Measurements from ENCODE around the gene C17orf113.

C17orf113 gene

GRCh38 chr17:42047343-42047742 lies 3.1 kb downstream of the C17orf113 start:
- DNase-seq, result no peak
- Histone ChIP-seq H3K27me3 (ENCODE audit: insufficient read depth, low read depth, severe bottlenecking) (no peaks in the 10 kb centered on the region), H3K4me3 (ENCODE audit: low read depth, low read length) (no peak overlapping the region), H3K36me3 (no peaks in the 10 kb centered on the region; the same call in 1 of the 2 replicates), H3K27ac (no peak overlapping the region), H3K9me3 (ENCODE audit: severe bottlenecking) (no peaks in the 10 kb centered on the region)
- no peak for TF ChIP-seq CTCF (IDR thresholded peaks at IDR 0.05; ENCODE audit: low read depth, low read length)

DNA sequence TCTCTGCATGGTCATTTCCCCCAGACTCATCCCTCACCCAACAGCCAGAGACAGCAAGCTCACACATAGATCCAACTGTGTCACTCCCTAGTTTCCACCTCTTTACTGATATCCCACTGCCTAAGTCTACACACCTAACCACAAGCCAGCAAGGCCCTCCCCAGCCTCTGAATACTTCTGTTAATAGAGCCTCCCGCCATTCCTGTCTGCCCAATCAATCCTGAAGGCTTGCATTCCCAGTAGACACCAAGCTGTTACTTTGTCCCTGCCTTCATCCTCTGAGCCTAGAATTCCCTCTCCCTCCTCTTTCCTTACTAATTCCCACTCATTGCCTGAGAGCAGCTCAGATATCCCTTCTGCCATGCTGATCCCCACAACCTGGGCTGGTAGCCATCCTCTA lies 4.7 kb downstream of the C17orf113 start:
- no peaks in the 10 kb centered on the region for H3K9me3 ChIP-seq (ENCODE audit: severe bottlenecking)
- no peak overlapping the region for H3K4me3 ChIP-seq (ENCODE audit: low read depth, low read length)
- no peak for TF ChIP-seq CTCF (IDR thresholded peaks at IDR 0.05; ENCODE audit: low read depth, low read length)

GRCh38 chr17:42042598-42043319 lies 7.6 kb downstream of the C17orf113 start:
- Histone ChIP-seq H3K4me3 (ENCODE audit: low read depth, low read length) (no peak overlapping the region), H3K27me3 (ENCODE audit: insufficient read depth, low read depth, severe bottlenecking) (no peaks in the 10 kb centered on the region), H3K27ac (no peak overlapping the region), H3K9me3 (ENCODE audit: severe bottlenecking) (no peaks in the 10 kb centered on the region), H3K36me3 (no peaks in the 10 kb centered on the region; the same call in 1 of the 2 replicates)
- no peak for DNase-seq
- no peak for TF ChIP-seq CTCF (IDR thresholded peaks at IDR 0.05; ENCODE audit: low read depth, low read length)

More for the DNA sequence above, 4.7 kb downstream of the C17orf113 start:
- Histone ChIP-seq H3K27me3 (ENCODE audit: insufficient read depth, low read depth, severe bottlenecking) (no peaks in the 10 kb centered on the region), H3K36me3 (no peaks in the 10 kb centered on the region; the same call in 1 of the 2 replicates), H3K27ac (no peak overlapping the region)
- no peak for DNase-seq

- DNase-seq, result no peak
- no peak overlapping the region for H3K27ac ChIP-seq
- no peak for TF ChIP-seq CTCF (IDR thresholded peaks at IDR 0.05; ENCODE audit: low read depth, low read length)
- no peaks in the 10 kb centered on the region; the same call in 1 of the 2 replicates for H3K36me3 ChIP-seq
- no peaks in the 10 kb centered on the region for H3K9me3 ChIP-seq (ENCODE audit: severe bottlenecking)
- H3K27me3 ChIP-seq (ENCODE audit: insufficient read depth, low read depth, severe bottlenecking), result no peaks in the 10 kb centered on the region
- no peak overlapping the region for H3K4me3 ChIP-seq (ENCODE audit: low read depth, low read length)
These were observed 8.8 kb downstream of the C17orf113 start for GRCh38 chr17:42041619-42042018.

DNA sequence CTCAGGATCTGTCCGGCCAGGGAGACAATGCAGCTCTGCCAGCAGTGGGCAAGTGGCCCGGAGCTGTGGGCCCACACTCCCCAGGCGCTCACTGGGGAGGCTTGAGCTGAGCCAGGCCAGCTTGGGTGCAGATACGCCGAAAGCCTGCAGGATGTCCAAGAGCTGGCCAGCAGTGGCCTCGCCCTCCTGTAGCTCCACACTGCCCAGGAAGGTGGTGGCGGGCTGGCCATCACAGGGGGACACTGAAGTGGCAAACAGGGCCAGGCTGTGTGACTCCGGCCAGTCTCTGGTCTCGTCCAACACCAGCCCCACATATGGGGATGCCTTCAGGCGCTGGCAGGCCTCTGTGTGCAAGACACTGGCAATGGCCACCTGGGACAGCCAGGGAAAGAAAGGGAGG lies 9.6 kb downstream of the C17orf113 start:
- Histone ChIP-seq H3K27me3 (ENCODE audit: insufficient read depth, low read depth, severe bottlenecking) (no peaks in the 10 kb centered on the region), H3K4me3 (ENCODE audit: low read depth, low read length) (no peak overlapping the region), H3K27ac (no peak overlapping the region), H3K9me3 (ENCODE audit: severe bottlenecking) (no peaks in the 10 kb centered on the region), H3K36me3 (no peaks in the 10 kb centered on the region; the same call in 1 of the 2 replicates)
- no peak for TF ChIP-seq CTCF (IDR thresholded peaks at IDR 0.05; ENCODE audit: low read depth, low read length)
- DNase-seq, result no peak

Data from WERI-Rb-1 (cell line).